Heart left ventricle (tissue), 16 donors: Measurements from ENCODE around the gene RBKS. TPM values are rescaled to one million over a fixed set of nuclear protein-coding genes. Genes with fewer than 3 reads are reported as not detected.
A peak's percentile ranks its signal among the peaks of the same experiment; 100 is the strongest.

Experiments used
- ATAC-seq, 4 donors: fragments of 200-7000 bp; cut with Tn5 transposase; one replicate each; pipeline ENCODE4 v1.9.1; 2020 to 2022; ENCODE audit warnings: moderate library complexity in 4 of 4, mild to moderate bottlenecking in 3 of 4, moderate number of reproducible peaks in 1 of 4
- DNase-seq, 5 donors: peaks; one replicate each; pipeline ENCODE4 v3.0.0-alpha.2; 2020
- H3K27ac ChIP-seq, 12 donors: fragments of 200-600 bp; sonication (generic) in 4 of 12; one replicate each; pipeline versions ENCODE4 v1.5.0 to v1.8.0; 2016 to 2022; ENCODE audit warnings: mild to moderate bottlenecking in 2 of 12
- H3K27me3 ChIP-seq, 9 donors: fragments of 200-600 bp; sonication (generic) in 2 of 9; one replicate each; pipeline versions ENCODE4 v1.5.1 to v1.8.0; 2016 to 2022; ENCODE audit warnings: mild to moderate bottlenecking in 3 of 9
- H3K36me3 ChIP-seq, 9 donors: fragments of 200-600 bp; sonication (generic) in 2 of 9; one replicate each; pipeline versions ENCODE4 v1.5.0 to v1.8.0; 2018 to 2022; ENCODE audit warnings: mild to moderate bottlenecking in 2 of 9
- H3K4me1 ChIP-seq, 12 donors: fragments of 200-600 bp; sonication (generic) in 4 of 12; one replicate each; pipeline versions ENCODE4 v1.5.0 to v1.8.0; 2016 to 2022; ENCODE audit warnings: mild to moderate bottlenecking in 3 of 12
- H3K4me3 ChIP-seq, 12 donors: fragments of 200-600 bp; sonication (generic) in 4 of 12; one replicate each; pipeline versions ENCODE4 v1.5.0 to v1.8.0; 2017 to 2022; ENCODE audit warnings: mild to moderate bottlenecking in 9 of 12, moderate library complexity in 4 of 12
- H3K9me3 ChIP-seq, 12 donors: fragments of 200-600 bp; sonication (generic) in 4 of 12; one replicate each; pipeline versions ENCODE4 v1.5.0 to v1.8.0; 2016 to 2022; ENCODE audit warnings: mild to moderate bottlenecking in 1 of 12
- CTCF ChIP-seq, 12 donors: fragments of 200-600 bp; sonication (generic) in 4 of 12; IDR thresholded peaks; one replicate each; pipeline versions ENCODE4 v1.5.0 to v1.8.0; 2018 to 2022; ENCODE audit warnings: antibody characterized with exemption in 12 of 12, mild to moderate bottlenecking in 5 of 12
- POLR2A ChIP-seq, 2 donors: fragments of 450-650 bp; IDR thresholded peaks; one replicate each; pipeline ENCODE4 v1.6.1; 2017; ENCODE audit warnings: antibody characterized with exemption in 2 of 2, mild to moderate bottlenecking in 2 of 2, moderate library complexity in 2 of 2
- WGBS, 4 donors: extraction: QIAGEN DNeasy Blood & Tissue Kit in 2 of 4; methylation state at CpG; one replicate each; pipeline versions ENCODE4 v1.1.5 to v1.1.7; 2013 to 2018; 5-methylcytosine and 5-hydroxymethylcytosine counted together
- intact Hi-C, 10 donors: fragments of 100-400 bp; cut with DNase I; formaldehyde crosslinking; loops; one replicate each; pipeline versions ENCODE4 v1.11.1 to v1.14.2; 2022
- long read RNA-seq, 3 donors: library from polyadenylated mRNA; unstranded; transcript quantifications; one replicate each; pipeline ENCODE4 v2.0.0, GENCODE V29; 2020 to 2021
- polyA plus RNA-seq, 2 donors: library from polyadenylated mRNA; stranded (reverse); fragments of 200-250 nt; gene quantifications; one replicate each; pipeline ENCODE4 v1.2.3, GENCODE V29; 2013
- total RNA-seq, 9 donors: library from RNA; depleted of rRNA in 2 of 9; stranded (reverse); fragments of >200 nt in 2 of 9; fragmentation: NEBNext Ultra II Directional in 3 of 9; extraction: Animal tissue kit (Norgen Biotek cat#: 25700) in 3 of 9; gene quantifications; one replicate each; pipeline versions ENCODE4 v1.1.0 to v1.2.4, GENCODE V29; 2016 to 2023
- donor health status: ischemic (EF 13 %, LVEDD 7.1; RV severe dilation, severe dysfunction).
- donor health status: healthy with polysubstance abuse.
- donor health status: DM: no; HTN: yes; CAD: no.
- donor health status: DM: no; HTN: no; CAD: no.
- donor health status: ischemic (EF 25% LVEDD 6.9; RV normal size, moderate dysfunction).
- donor health status: ischemic (EF 25% LVEDD 5.7; RV mildly dilated, moderate dysfunction).
- donor health status: healthy.
- donor health status: DM: yes; HTN: yes; CAD: no.
- donor health status: ischemic (EF 35%, LVEDD 5.7; RV mildly dilated, moderate dysfunction).
- donor health status: nonischemic (EF 11% LVEDD 7.7; RV severe dilation, severe dysfunction).
- donor health status: DM: yes; HTN: yes; CAD: no.
- donor health status: PGD.
- donor health status: ischemic (EF 29% LVEDD 5.4; RV normal size, mild dysfunction).
- donor health status: nonischemic (EF 23%, LVEDD 6.1; RV moderate dilation, normal function).

The RBKS gene
- total RNA-seq (1 to 10 TPM; 2.0 to 6.0 (median 4.1) TPM), polyA plus RNA-seq (1 to 10 TPM; 1.3 to 4.0 TPM)
- long read RNA-seq, donor 1, partial matches to known transcripts = 0 of 3 reads
- long read RNA-seq, donor 1, other reads (novel, unspliced or antisense) = 2 of 3 reads
- long read RNA-seq, donor 2, partial matches to known transcripts = 0 of 5 reads
- long read RNA-seq, donor 2, other reads (novel, unspliced or antisense) = 1 of 5 reads
- long read RNA-seq, donor 3, partial matches to known transcripts = 0 of 2 reads
- long read RNA-seq, donor 3, other reads (novel, unspliced or antisense) = 1 of 2 reads

GRCh38 chr2:27890146-27890923 is at the start of gene RBKS, which contains the start of gene BABAM2:
RBKS (minus strand) TSS chr2:27890387; CDS start chr2:27890345, 42 bp downstream.
BABAM2 (plus strand) TSS chr2:27890729; CDS start chr2:27894557, 3,828 bp downstream.
- DNase-seq (peak; percentile 87 to 93 (median 91)), ATAC-seq (peak; percentile 87 to 98 (median 94))
- Histone ChIP-seq H3K4me3 (peak within 1 kb of the TSS; percentile 57 to 94 (median 80)), H3K27ac (peak within 1 kb of the TSS; percentile 85 to 99 (median 94)), H3K9me3 (no peaks in the 10 kb centered on the region), H3K27me3 (no peaks in the 10 kb centered on the region), H3K4me1 (peaks cover 0 to 54% (median 22%) of the 10 kb centered on the region in 12 donors), H3K36me3 (peaks cover 0 to 10% (median 3%) of the 10 kb centered on the region in 9 donors)
- 0 to 2% (median 1%) methylated on average over 37 to 79 of the region's 79 CpGs for WGBS, 4 donors
- TF ChIP-seq CTCF (IDR thresholded peaks at IDR 0.05) (peak in 1 of 12 donors; percentile 9), POLR2A (IDR thresholded peaks at IDR 0.05) (peak in 1 of 2 donors; percentile 72)
- intact Hi-C loops = loop anchor here in 9 of 10 donors (1.0 to 10.0 kb wide), 14 partner anchors 67 to 514 kb away; partner anchors contain the start of genes FOSL2 (in 3 of the 9) and MRPL33 (in 2 of the 9)

GRCh38 chr2:27935026-27935425 is 44.8 kb upstream of the RBKS start:
- peaks cover 0 to 19% (median 9%) of the 10 kb centered on the region in 9 donors for H3K36me3 ChIP-seq
- ATAC-seq = no peak
- no peak for DNase-seq
- WGBS, 4 donors = 95 to 98% (median 98%) methylated on average over 3 of the region's 3 CpGs
- intact Hi-C loops = no loop called here
- no peak for TF ChIP-seq POLR2A (IDR thresholded peaks at IDR 0.05)
- no peak for TF ChIP-seq CTCF (IDR thresholded peaks at IDR 0.05)
- H3K27me3 ChIP-seq = no peaks in the 10 kb centered on the region
- H3K4me1 ChIP-seq = peaks cover 0 to 4% (median under 1%) of the 10 kb centered on the region in 12 donors
- no peak overlapping the region for H3K4me3 ChIP-seq
- H3K27ac ChIP-seq = no peak overlapping the region
- H3K9me3 ChIP-seq = no peaks in the 10 kb centered on the region

- WGBS, 4 donors = 93 to 99% (median 98%) methylated on average over 2 of the region's 2 CpGs
- intact Hi-C loops = no loop called here
- peaks cover 0 to 24% (median 10%) of the 10 kb centered on the region in 9 donors for H3K36me3 ChIP-seq
- TF ChIP-seq POLR2A (IDR thresholded peaks at IDR 0.05) = no peak
- TF ChIP-seq CTCF (IDR thresholded peaks at IDR 0.05) = no peak
- H3K9me3 ChIP-seq = no peaks in the 10 kb centered on the region
- ATAC-seq = no peak
- no peak for DNase-seq
- no peak overlapping the region for H3K4me3 ChIP-seq
- H3K27ac ChIP-seq = no peak overlapping the region
- no peaks in the 10 kb centered on the region for H3K27me3 ChIP-seq
- no peaks in the 10 kb centered on the region for H3K4me1 ChIP-seq
Observed at GRCh38 chr2:27932396-27932795, 42.2 kb upstream of the RBKS start.
